Large intestine (tissue), 3 donors: ENCODE data around the gene KLF7. TPM values are rescaled to one million over a fixed set of nuclear protein-coding genes. Genes with fewer than 3 reads are reported as not detected.
A peak's percentile ranks its signal among the peaks of the same experiment; 100 is the strongest.

ENCODE experiments used
- DNase-seq, 2 donors: peaks; one replicate each; pipeline versions ENCODE4 v3.0.0 to v3.0.0-alpha.2; 2013
- H3K27ac ChIP-seq: one replicate; pipeline ENCODE4 v1.5.1; 2013; ENCODE audit warnings: low read length
- H3K27me3 ChIP-seq: 2 replicates; pipeline ENCODE4 v1.6.1; 2013; ENCODE audit warnings: low read length; ENCODE audit not compliant: control insufficient read depth, insufficient read depth
- H3K36me3 ChIP-seq: 2 replicates; pipeline ENCODE4 v1.6.1; 2013; ENCODE audit warnings: low read length; ENCODE audit not compliant: control insufficient read depth, insufficient read depth
- H3K4me1 ChIP-seq: one replicate; pipeline ENCODE4 v1.6.1; 2013; ENCODE audit warnings: low read length; ENCODE audit not compliant: control insufficient read depth, insufficient read depth
- H3K4me3 ChIP-seq: one replicate; pipeline ENCODE4 v1.5.1; 2013; ENCODE audit warnings: low read length
- H3K9me3 ChIP-seq: one replicate; pipeline ENCODE4 v1.6.1; 2013; ENCODE audit warnings: mild to moderate bottlenecking, low read depth, low read length, moderate library complexity; ENCODE audit not compliant: control insufficient read depth
- WGBS: methylation state at CpG from one replicate; pipeline ENCODE4 v1.1.5; 2013; ENCODE audit warnings: low lambda C conversion rate; ENCODE audit not compliant: insufficient coverage; 5-methylcytosine and 5-hydroxymethylcytosine counted together
- polyA plus RNA-seq: library from polyadenylated mRNA; unstranded; fragments of 120-200 nt; gene quantifications from one replicate; pipeline ENCODE4 v1.2.1, GENCODE V29; 2013

Gene KLF7
- polyA plus RNA-seq, 1 donor, result 11.4 TPM

GRCh38 chr2:207112785-207113184, 53.0 kb downstream of the KLF7 start:
- DNase-seq, result no peak
- Histone ChIP-seq H3K4me1 (no peaks in the 10 kb centered on the region), H3K36me3 (peaks cover 5% of the 10 kb centered on the region), H3K4me3 (no peak overlapping the region), H3K9me3 (no peaks in the 10 kb centered on the region), H3K27me3 (no peaks in the 10 kb centered on the region), H3K27ac (no peak overlapping the region)
- 100% methylated on average over 2 of the region's 2 CpGs for WGBS

DNA sequence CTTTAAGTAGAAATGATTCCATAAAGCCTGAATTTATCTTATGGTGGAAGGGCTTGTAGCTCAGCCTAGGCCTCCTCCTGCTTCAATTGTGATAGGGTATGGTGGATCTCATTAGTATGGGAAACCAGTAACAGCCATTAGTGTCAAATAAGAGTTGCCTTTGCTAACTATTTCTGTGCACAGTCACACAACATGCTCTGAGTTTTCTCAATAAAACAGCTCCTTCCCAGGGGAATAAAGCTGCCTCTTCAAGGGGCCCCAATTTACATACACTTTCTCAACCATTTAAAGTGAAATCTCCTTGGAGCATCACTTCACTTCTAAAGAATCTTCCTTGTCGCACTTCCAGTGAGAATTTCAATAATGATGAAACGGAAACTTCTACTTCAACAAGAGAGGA, 53.4 kb downstream of the KLF7 start:
- Histone ChIP-seq H3K36me3 (peaks cover 5% of the 10 kb centered on the region), H3K4me1 (no peaks in the 10 kb centered on the region), H3K4me3 (no peak overlapping the region), H3K9me3 (no peaks in the 10 kb centered on the region), H3K27ac (no peak overlapping the region), H3K27me3 (no peaks in the 10 kb centered on the region)
- WGBS, result 53% methylated on average over 2 of the region's 2 CpGs
- DNase-seq, result no peak

DNA sequence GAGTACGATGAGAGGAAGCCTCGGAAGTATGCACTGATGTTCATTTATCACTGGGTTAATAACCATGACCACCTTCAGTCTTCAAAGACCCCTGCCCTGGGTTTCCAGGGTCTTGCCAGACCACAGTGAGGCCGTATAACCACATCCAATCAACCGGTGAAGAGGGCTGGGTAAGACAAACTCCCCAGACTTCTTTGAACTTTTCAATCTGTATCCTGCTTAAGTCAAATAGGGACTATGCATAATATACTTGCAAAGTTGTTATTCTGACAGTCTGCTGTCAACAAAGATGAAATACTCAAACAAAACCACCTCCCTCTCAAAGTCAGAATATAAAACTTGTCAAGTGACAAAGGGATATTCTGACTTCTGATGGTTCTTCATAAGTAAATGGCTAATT, 54.0 kb downstream of the KLF7 start:
- no peaks in the 10 kb centered on the region for H3K9me3 ChIP-seq
- no peak overlapping the region for H3K4me3 ChIP-seq
- no peak for DNase-seq
- no CpG with 5 or more reads among the region's 4 CpGs for WGBS
- no peak overlapping the region for H3K27ac ChIP-seq
- no peaks in the 10 kb centered on the region for H3K4me1 ChIP-seq
- no peaks in the 10 kb centered on the region for H3K27me3 ChIP-seq
- H3K36me3 ChIP-seq, result peaks cover 10% of the 10 kb centered on the region

DNA sequence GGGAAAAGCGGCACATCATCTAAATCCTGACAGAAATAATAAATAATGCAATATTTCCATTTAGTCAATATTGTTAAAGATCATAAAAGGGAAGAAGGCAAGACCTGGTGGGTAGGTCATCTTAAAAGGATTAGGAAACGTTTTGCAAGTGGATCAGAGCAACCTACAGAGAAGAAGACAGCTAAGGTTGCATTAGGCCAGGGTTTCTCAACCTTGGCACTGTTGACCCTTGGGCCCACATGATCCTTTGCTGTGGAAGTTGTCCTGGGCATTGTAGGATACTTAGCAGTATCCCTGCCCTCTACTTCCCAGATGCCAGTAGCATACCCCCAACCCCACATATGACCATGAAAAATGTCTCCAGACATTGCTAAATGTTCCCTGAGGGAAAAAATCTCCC, 55.0 kb downstream of the KLF7 start:
- Histone ChIP-seq H3K27ac (no peak overlapping the region), H3K9me3 (no peaks in the 10 kb centered on the region), H3K4me3 (no peak overlapping the region), H3K36me3 (peaks cover 14% of the 10 kb centered on the region), H3K27me3 (no peaks in the 10 kb centered on the region), H3K4me1 (no peaks in the 10 kb centered on the region)
- WGBS, result 90% methylated on average over 2 of the region's 2 CpGs
- DNase-seq, result no peak

- DNase-seq, result no peak
- H3K4me1 ChIP-seq, result no peaks in the 10 kb centered on the region
- 98% methylated on average over 4 of the region's 7 CpGs for WGBS
- no peak overlapping the region for H3K27ac ChIP-seq
- peaks cover 16% of the 10 kb centered on the region for H3K36me3 ChIP-seq
- no peaks in the 10 kb centered on the region for H3K9me3 ChIP-seq
- no peak overlapping the region for H3K4me3 ChIP-seq
- no peaks in the 10 kb centered on the region for H3K27me3 ChIP-seq
These were observed 55.4 kb downstream of the KLF7 start for GRCh38 chr2:207110310-207110709.

DNA sequence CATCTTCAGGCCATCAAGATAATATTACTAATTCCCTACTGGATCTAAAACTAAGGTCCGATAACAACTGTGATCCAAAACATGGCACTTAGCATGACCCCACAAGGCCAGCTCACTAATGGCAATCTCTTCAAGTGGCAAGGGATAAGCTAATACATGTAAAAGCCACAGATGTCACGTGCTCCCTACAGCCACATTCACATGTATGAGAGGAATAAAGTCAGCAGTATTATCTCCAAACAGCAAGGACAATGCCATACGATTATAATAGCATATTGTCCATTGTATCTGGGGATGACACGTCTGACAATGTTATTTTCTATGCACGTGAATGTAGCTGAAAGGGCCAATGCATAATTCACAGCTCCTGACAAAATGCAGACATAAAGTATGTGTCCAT, 56.0 kb downstream of the KLF7 start:
- no peaks in the 10 kb centered on the region for H3K4me1 ChIP-seq
- DNase-seq, result no peak
- no peak overlapping the region for H3K27ac ChIP-seq
- H3K4me3 ChIP-seq, result no peak overlapping the region
- H3K36me3 ChIP-seq, result peaks cover 18% of the 10 kb centered on the region
- no peaks in the 10 kb centered on the region for H3K9me3 ChIP-seq
- H3K27me3 ChIP-seq, result no peaks in the 10 kb centered on the region
- WGBS, result 100% methylated on average over 1 of the region's 5 CpGs

DNA sequence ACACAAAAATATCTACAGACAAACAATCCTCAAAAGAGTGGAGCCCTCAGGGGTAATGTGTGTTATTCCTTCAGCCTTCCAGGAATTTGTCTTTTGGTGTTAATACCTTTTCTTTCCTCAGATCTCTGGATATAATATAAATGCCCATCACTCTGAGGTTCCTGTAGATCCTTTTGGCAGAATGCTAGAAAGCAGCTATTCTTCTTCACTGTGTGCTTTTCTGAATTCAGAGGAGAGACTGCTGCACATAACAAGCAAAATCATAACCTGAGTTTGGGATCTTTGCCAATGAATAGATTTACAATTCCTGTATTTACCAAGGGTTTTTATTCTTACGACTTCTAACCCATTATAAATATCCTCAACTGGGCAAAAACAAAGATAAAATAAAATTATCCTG, 57.3 kb downstream of the KLF7 start:
- no peaks in the 10 kb centered on the region for H3K4me1 ChIP-seq
- H3K27me3 ChIP-seq, result no peaks in the 10 kb centered on the region
- no peak overlapping the region for H3K27ac ChIP-seq
- no peak for DNase-seq
- peaks cover 18% of the 10 kb centered on the region for H3K36me3 ChIP-seq
- no CpG with 5 or more reads among the region's 1 CpG for WGBS
- no peaks in the 10 kb centered on the region for H3K9me3 ChIP-seq
- H3K4me3 ChIP-seq, result no peak overlapping the region

DNA sequence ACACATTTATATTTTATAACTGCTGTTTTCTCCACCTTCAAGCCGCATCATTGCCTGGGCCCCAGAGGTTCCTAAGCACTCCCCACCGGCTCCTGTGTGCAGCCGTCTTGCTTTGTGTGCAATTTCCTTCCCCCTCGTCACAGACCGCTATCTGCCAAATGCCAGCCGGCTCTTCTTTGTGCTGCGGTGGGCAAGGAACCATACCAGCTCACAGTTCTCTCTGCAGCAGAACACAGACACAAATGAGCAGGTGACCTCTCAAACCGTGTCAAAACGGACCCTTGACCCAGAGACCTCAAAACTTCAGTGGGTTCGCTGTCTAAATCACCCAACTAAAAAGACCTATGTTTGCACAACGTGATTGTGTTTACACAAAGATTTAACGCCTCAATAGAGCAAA, 58.2 kb downstream of the KLF7 start:
- no peak overlapping the region for H3K27ac ChIP-seq
- no peaks in the 10 kb centered on the region for H3K27me3 ChIP-seq
- no peaks in the 10 kb centered on the region for H3K9me3 ChIP-seq
- peaks cover 18% of the 10 kb centered on the region for H3K36me3 ChIP-seq
- H3K4me1 ChIP-seq, result no peaks in the 10 kb centered on the region
- H3K4me3 ChIP-seq, result no peak overlapping the region
- peak in 1 of 2 donors; percentile 22 for DNase-seq
- no CpG with 5 or more reads among the region's 12 CpGs for WGBS

DNA sequence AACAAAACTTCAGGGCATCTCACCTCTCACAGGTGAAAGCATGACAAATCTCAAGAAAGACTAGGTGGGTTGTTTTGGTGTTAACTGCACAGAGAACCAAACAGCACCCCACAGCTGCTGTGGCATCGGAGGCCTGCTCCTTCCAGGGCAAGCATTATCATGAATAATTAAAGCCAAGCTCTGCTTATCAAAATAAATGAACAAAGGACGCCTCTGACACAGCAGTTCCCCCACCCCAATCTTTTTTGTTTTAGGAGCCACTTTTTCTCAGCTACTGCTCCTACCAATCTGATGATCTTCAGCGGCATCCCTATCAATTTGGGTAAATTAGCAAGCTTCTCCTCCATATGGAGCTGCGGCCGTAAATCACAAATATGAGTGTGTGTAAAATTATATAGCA, 58.6 kb downstream of the KLF7 start:
- no peaks in the 10 kb centered on the region for H3K9me3 ChIP-seq
- H3K27ac ChIP-seq, result no peak overlapping the region
- peaks cover 15% of the 10 kb centered on the region for H3K36me3 ChIP-seq
- H3K4me1 ChIP-seq, result no peaks in the 10 kb centered on the region
- DNase-seq, result no peak
- H3K27me3 ChIP-seq, result no peaks in the 10 kb centered on the region
- WGBS, result no CpG with 5 or more reads among the region's 5 CpGs
- no peak overlapping the region for H3K4me3 ChIP-seq

DNA sequence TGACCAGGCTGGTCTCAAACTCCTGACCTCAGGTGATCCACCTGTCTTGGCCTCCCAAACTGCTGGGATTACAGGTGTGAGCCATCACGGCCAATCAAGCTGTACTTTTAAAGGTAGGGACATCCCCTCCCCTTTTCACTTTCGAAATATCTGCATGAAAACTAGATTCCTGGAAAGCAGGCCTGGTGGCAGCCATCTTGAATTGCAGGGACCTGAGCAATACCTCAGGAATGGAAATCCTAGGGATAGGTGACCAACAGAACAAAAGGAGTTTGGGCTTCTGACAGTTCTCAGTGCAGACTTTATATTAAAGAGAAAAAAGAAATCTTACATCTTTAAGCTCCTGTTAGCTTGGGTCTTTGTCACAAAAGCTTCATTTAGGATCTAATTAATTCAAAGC, 62.6 kb downstream of the KLF7 start:
- Histone ChIP-seq H3K4me3 (no peak overlapping the region), H3K27me3 (no peaks in the 10 kb centered on the region), H3K4me1 (no peaks in the 10 kb centered on the region), H3K27ac (no peak overlapping the region), H3K36me3 (peaks cover 13% of the 10 kb centered on the region), H3K9me3 (no peaks in the 10 kb centered on the region)
- DNase-seq, result no peak
- WGBS, result 88% methylated on average over 1 of the region's 2 CpGs

- Histone ChIP-seq H3K27me3 (no peaks in the 10 kb centered on the region), H3K4me3 (no peak overlapping the region), H3K27ac (no peak overlapping the region), H3K9me3 (no peaks in the 10 kb centered on the region), H3K4me1 (no peaks in the 10 kb centered on the region), H3K36me3 (peaks cover 9% of the 10 kb centered on the region)
- DNase-seq, result no peak
- no CpG with 5 or more reads among the region's 1 CpG for WGBS
These were observed 63.8 kb downstream of the KLF7 start for GRCh38 chr2:207101984-207102383.
